RWPE2 (cell line): ENCODE measurements around the gene EXOSC5.

Source experiments
- ATAC-seq: fragments of 200-7000 bp; cut with Tn5 transposase; 3 replicates; pipeline ENCODE4 v1.9.1; 2021; ENCODE audit warnings: low read depth
- DNase-seq: peaks from one replicate; pipeline ENCODE4 v3.0.0-alpha.2; 2020; ENCODE audit warnings: low spot score
- H3K27ac ChIP-seq: fragments of 450-650 bp; 2 replicates; pipeline ENCODE4 v1.5.1; 2017; ENCODE audit warnings: mild to moderate bottlenecking; ENCODE audit not compliant: poor library complexity, severe bottlenecking
- H3K27me3 ChIP-seq: fragments of 250-450 bp; sonication (Bioruptor Pico); 2 replicates; pipeline ENCODE4 v1.5.1; 2021; ENCODE audit warnings: mild to moderate bottlenecking, moderate library complexity; ENCODE audit not compliant: insufficient read depth, poor library complexity, severe bottlenecking
- H3K36me3 ChIP-seq: fragments of 250-450 bp; sonication (Bioruptor Pico); 2 replicates; pipeline ENCODE4 v1.5.1; 2020; ENCODE audit warnings: low read depth, mild to moderate bottlenecking, moderate library complexity
- H3K4me1 ChIP-seq: fragments of 250-450 bp; sonication (Bioruptor Pico); 2 replicates; pipeline ENCODE4 v1.5.1; 2021; ENCODE audit warnings: mild to moderate bottlenecking, moderate library complexity; ENCODE audit not compliant: insufficient read depth, poor library complexity, severe bottlenecking
- H3K4me3 ChIP-seq: fragments of 250-450 bp; sonication (Bioruptor Pico); 2 replicates; pipeline ENCODE4 v1.5.1; 2021; ENCODE audit warnings: mild to moderate bottlenecking, moderate library complexity; ENCODE audit not compliant: severe bottlenecking
- H3K9me3 ChIP-seq: fragments of 250-450 bp; sonication (Bioruptor Pico); 2 replicates; pipeline ENCODE4 v1.5.1; 2021; ENCODE audit warnings: mild to moderate bottlenecking, moderate library complexity; ENCODE audit not compliant: severe bottlenecking
- CTCF ChIP-seq: fragments of 450-650 bp; IDR thresholded peaks from one replicate; pipeline ENCODE4 v1.5.1; 2017; ENCODE audit warnings: mild to moderate bottlenecking, moderate library complexity; ENCODE audit not compliant: poor library complexity, severe bottlenecking

EXOSC5 gene

GRCh38 chr19:41426116-41426841 is 29.1 kb upstream of the EXOSC5 start:
- Histone ChIP-seq H3K27me3 (no peaks in the 10 kb centered on the region), H3K4me3 (peak overlapping the region; percentile 29), H3K36me3 (peaks cover 11% of the 10 kb centered on the region), H3K4me1 (no peaks in the 10 kb centered on the region), H3K27ac (no peak overlapping the region), H3K9me3 (no peaks in the 10 kb centered on the region)
- TF ChIP-seq CTCF: no peak
- DNase-seq (no peak), ATAC-seq (peak; percentile 5; the same call in 1 of the 3 replicates)

GRCh38 chr19:41425174-41426115 is 28.3 kb upstream of the EXOSC5 start:
- Histone ChIP-seq H3K4me1 (no peaks in the 10 kb centered on the region), H3K36me3 (peaks cover 9% of the 10 kb centered on the region; the same call in 1 of the 2 replicates), H3K27ac (no peak overlapping the region), H3K4me3 (no peak overlapping the region), H3K9me3 (no peaks in the 10 kb centered on the region), H3K27me3 (no peaks in the 10 kb centered on the region)
- TF ChIP-seq CTCF: no peak
- ATAC-seq (no peak), DNase-seq (no peak)

- Histone ChIP-seq H3K27me3 (no peaks in the 10 kb centered on the region), H3K36me3 (peaks cover 14% of the 10 kb centered on the region; the same call in 1 of the 2 replicates), H3K27ac (no peak overlapping the region), H3K9me3 (no peaks in the 10 kb centered on the region), H3K4me3 (no peak overlapping the region), H3K4me1 (no peaks in the 10 kb centered on the region)
- DNase-seq (no peak), ATAC-seq (no peak)
- TF ChIP-seq CTCF: no peak
These were observed 27.4 kb upstream of the EXOSC5 start for GRCh38 chr19:41424335-41425173.

GRCh38 chr19:41422955-41423354 is 25.8 kb upstream of the EXOSC5 start:
- no peaks in the 10 kb centered on the region for H3K9me3 ChIP-seq
- ATAC-seq (no peak), DNase-seq (no peak)
- no peak for TF ChIP-seq CTCF
- no peak overlapping the region for H3K4me3 ChIP-seq
- no peaks in the 10 kb centered on the region for H3K27me3 ChIP-seq
- no peak overlapping the region for H3K27ac ChIP-seq
- H3K36me3 ChIP-seq: peaks cover 14% of the 10 kb centered on the region
- no peaks in the 10 kb centered on the region for H3K4me1 ChIP-seq
